HepG2 (cell line): ENCODE data around the gene MAGI1. TPM values are rescaled to one million over a fixed set of nuclear protein-coding genes. Genes with fewer than 3 reads are reported as not detected.

Source experiments
- ARNT2 ChIP-seq: sonication (generic); formaldehyde crosslinking; IDR thresholded peaks from 2 replicates; pipeline ENCODE4 v1.8.0; 2022; ENCODE audit warnings: mild to moderate bottlenecking, low read depth, missing genetic modification reagents, moderate library complexity
- ATF6 ChIP-seq: sonication (generic); formaldehyde crosslinking; conservative IDR thresholded peaks from 2 replicates; pipeline ENCODE4 v1.4.0; 2020; ENCODE audit warnings: missing genetic modification reagents
- ELF1 ChIP-seq: sonication (generic); formaldehyde crosslinking; IDR thresholded peaks from 2 replicates; pipeline ENCODE4 v1.4.0; 2020; ENCODE audit warnings: missing genetic modification reagents
- HMGXB4 ChIP-seq, 2 experiments: sonication (generic) in 1 of 2; formaldehyde crosslinking in 1 of 2; IDR thresholded peaks; 2 replicates each; pipeline versions ENCODE4 v1.4.0 to v1.6.1; 2018 to 2020; ENCODE audit warnings: missing genetic modification reagents in 2 of 2, borderline replicate concordance in 1 of 2, low read depth in 1 of 2, mild to moderate bottlenecking in 1 of 2, missing biosample characterization in 1 of 2
- HNRNPLL ChIP-seq: fragments of 200-400 bp; formaldehyde crosslinking; IDR thresholded peaks from 2 replicates; pipeline ENCODE4 v1.6.1; 2017; ENCODE audit warnings: mild to moderate bottlenecking, low read depth, low read length; ENCODE audit not compliant: poor library complexity, severe bottlenecking
- HOXA5 ChIP-seq: sonication (generic); formaldehyde crosslinking; IDR thresholded peaks from 2 replicates; pipeline ENCODE4 v1.4.0; 2020; ENCODE audit warnings: missing genetic modification reagents
- MAX ChIP-seq: IDR thresholded peaks from 2 replicates; pipeline ENCODE4 v1.6.1; 2012; ENCODE audit warnings: inconsistent platforms
- PATZ1 ChIP-seq: sonication (generic); formaldehyde crosslinking; IDR thresholded peaks from 2 replicates; pipeline ENCODE4 v1.4.0; 2020; ENCODE audit warnings: missing genetic modification reagents
- SIN3A ChIP-seq: IDR thresholded peaks from 2 replicates; pipeline ENCODE4 v1.6.1; 2011; ENCODE audit warnings: low read depth, mild to moderate bottlenecking, control low read depth, low read length, borderline replicate concordance
- SOX6 ChIP-seq, 2 experiments: fragments of 450-650 bp in 1 of 2; sonication (generic) in 1 of 2; formaldehyde crosslinking in 1 of 2; IDR thresholded peaks; 2 replicates each; pipeline versions ENCODE4 v1.4.0 to v1.6.1; 2017 to 2020; ENCODE audit warnings: antibody characterized with exemption in 1 of 2, mild to moderate bottlenecking in 1 of 2, missing genetic modification reagents in 1 of 2
- TRIM22 ChIP-seq: fragments of 450-650 bp; IDR thresholded peaks from 2 replicates; pipeline ENCODE4 v1.6.1; 2017
- XRCC5 ChIP-seq: fragments of 200-400 bp; formaldehyde crosslinking; optimal IDR thresholded peaks from 2 replicates; pipeline ENCODE3; 2017; ENCODE audit warnings: mild to moderate bottlenecking, low read length
- ZFP41 ChIP-seq: sonication (generic); formaldehyde crosslinking; IDR thresholded peaks from 2 replicates; pipeline ENCODE4 v1.4.0; 2020; ENCODE audit warnings: mild to moderate bottlenecking, missing genetic modification reagents, borderline replicate concordance
- ZMYM2 ChIP-seq: sonication (generic); formaldehyde crosslinking; IDR thresholded peaks from 2 replicates; pipeline ENCODE4 v1.8.0; 2022; ENCODE audit warnings: mild to moderate bottlenecking, missing genetic modification reagents
- ZNF343 ChIP-seq: sonication (generic); formaldehyde crosslinking; IDR thresholded peaks from 2 replicates; pipeline ENCODE4 v1.4.0; 2020; ENCODE audit warnings: mild to moderate bottlenecking, missing genetic modification reagents
- ZNF510 ChIP-seq: sonication (generic); formaldehyde crosslinking; IDR thresholded peaks from 2 replicates; pipeline ENCODE4 v1.4.0; 2020; ENCODE audit warnings: low read depth, mild to moderate bottlenecking, missing genetic modification reagents
- ZNF691 ChIP-seq: sonication (generic); formaldehyde crosslinking; IDR thresholded peaks from 2 replicates; pipeline ENCODE4 v1.4.0; 2020; ENCODE audit warnings: missing genetic modification reagents, low read depth, mild to moderate bottlenecking, borderline replicate concordance
- ZNF782 ChIP-seq: sonication (generic); formaldehyde crosslinking; IDR thresholded peaks from 2 replicates; pipeline ENCODE4 v1.4.0; 2020; ENCODE audit warnings: missing genetic modification reagents, mild to moderate bottlenecking, borderline replicate concordance
- ZNF792 ChIP-seq: IDR thresholded peaks from 2 replicates; pipeline ENCODE4 v1.6.1; 2016
- polyA plus RNA-seq, 8 experiments: library from polyadenylated mRNA; depleted of rRNA in 3 of 8; stranded (reverse) in 7 of 8; unstranded in 1 of 8; fragments of >200 nt; fragmentation: Illumina TruSeq in 4 of 8; extraction: Trizol in 4 of 8; gene quantifications; 2 replicates each; pipeline versions ENCODE4 v1.2.1 to v1.2.3, GENCODE V29; 2011 to 2016; ENCODE audit warnings: low read depth in 4 of 8, missing spikeins in 1 of 8, mixed read lengths in 1 of 8; ENCODE audit not compliant: insufficient read depth in 1 of 8
- total RNA-seq, 5 experiments: library from RNA; depleted of rRNA; stranded (reverse); fragments of >200 nt; fragmentation: Illumina TruSeq; extraction: Trizol; gene quantifications; 2 replicates each; pipeline ENCODE4 v1.2.3, GENCODE V29; 2016; ENCODE audit warnings: low read depth in 1 of 5

The MAGI1 gene
- total and polyA plus RNA-seq, 2 of the 13 experiments (the other 11 are each of a cell fraction or from before 2014, with no cell fraction given), result 22.2 to 26.0 TPM

- TF ChIP-seq ZMYM2 (CRISPR knock-in tag) (no peak), MAX (peak; percentile 57; the same call in 1 of the 2 replicates), HMGXB4 (CRISPR knock-in tag; IDR thresholded peaks at IDR 0.05; ENCODE audit: borderline replicate concordance in 1 of 2, low read depth in 1 of 2) (peak; percentile 68 to 86; a peak in 3 of 4 replicates), SOX6 (IDR thresholded peaks at IDR 0.05) (no peak), SOX6 (CRISPR knock-in tag; IDR thresholded peaks at IDR 0.05) (no peak; the same call in 1 of the 2 replicates), ZNF691 (no peak; the same call in 1 of the 2 replicates), ZNF343 (CRISPR knock-in tag) (0 out of 2 replicates have a peak, but pooled peaks have one; percentile 14), ZFP41 (CRISPR knock-in tag) (no peak), ZNF792 (CRISPR knock-in tag) (no peak), ZNF510 (0 out of 2 replicates have a peak, but pooled peaks have one; percentile 30), ELF1 (CRISPR knock-in tag) (no peak), PATZ1 (peak; percentile 53; the same call in 1 of the 2 replicates), SIN3A (peak; percentile 5; the same call in 1 of the 2 replicates), HNRNPLL (peak; percentile 29), XRCC5 (peak; percentile 49), HOXA5 (CRISPR knock-in tag) (0 out of 2 replicates have a peak, but pooled peaks have one; percentile 59), ZNF782 (CRISPR knock-in tag) (no peak), TRIM22 (no peak), ATF6 (CRISPR knock-in tag) (no peak), ARNT2 (CRISPR knock-in tag) (no peak)
Measured at GRCh38 chr3:66037330-66037985, 1.3 kb downstream of the MAGI1 start (continued).
